Activated CD4-positive, alpha-beta T cell treated with anti-CD3 and anti-CD28 coated beads, Interleukin-2, Interleukin-6, amounts not matched to agents 100 ng/mL and 50 ng/mL, durations not matched to agents 16 hours and 8 hours (primary cell): ENCODE measurements around the gene CSNK2A1.
A peak's percentile ranks its signal among the peaks of the same experiment; 100 is the strongest.

Experiments used
- DNase-seq: peaks from one replicate; pipeline ENCODE4 v3.0.0-alpha.2; 2020

CSNK2A1 gene

GRCh38 chr20:563187-563586 is 19.6 kb upstream of the CSNK2A1 start:
- no peak for DNase-seq

- no peak for DNase-seq
Observed at GRCh38 chr20:562232-562897, 18.8 kb upstream of the CSNK2A1 start.

- DNase-seq, result peak; percentile 70
Observed at GRCh38 chr20:561437-562231, 18.0 kb upstream of the CSNK2A1 start.

- DNase-seq, result no peak
Observed at GRCh38 chr20:560680-561079, 17.1 kb upstream of the CSNK2A1 start.

GRCh38 chr20:558117-558516 is 14.5 kb upstream of the CSNK2A1 start:
- no peak for DNase-seq

GRCh38 chr20:556984-557383 is 13.4 kb upstream of the CSNK2A1 start:
- DNase-seq, result no peak

- no peak for DNase-seq
Observed at GRCh38 chr20:555976-556385, 12.4 kb upstream of the CSNK2A1 start.

- no peak for DNase-seq
Observed at GRCh38 chr20:550611-551010, 7.0 kb upstream of the CSNK2A1 start.

GRCh38 chr20:549722-550496 is 6.3 kb upstream of the CSNK2A1 start:
- DNase-seq, result no peak

- DNase-seq, result no peak
Observed at GRCh38 chr20:548906-549305, 5.3 kb upstream of the CSNK2A1 start.

- no peak for DNase-seq
Observed at GRCh38 chr20:547394-547793, 3.8 kb upstream of the CSNK2A1 start.

GRCh38 chr20:546353-546752 is 2.8 kb upstream of the CSNK2A1 start:
- DNase-seq, result no peak

GRCh38 chr20:544153-544725 is 649 bp upstream of the CSNK2A1 start:
- no peak for DNase-seq

GRCh38 chr20:542777-543368 is 717 bp downstream of the CSNK2A1 start:
- DNase-seq, result peak; percentile 33

- DNase-seq, result no peak
Observed at GRCh38 chr20:540391-541201, 3.0 kb downstream of the CSNK2A1 start.

GRCh38 chr20:539848-540247 is 3.7 kb downstream of the CSNK2A1 start:
- no peak for DNase-seq

GRCh38 chr20:539191-539590 is 4.4 kb downstream of the CSNK2A1 start:
- no peak for DNase-seq

GRCh38 chr20:537983-538382 is 5.6 kb downstream of the CSNK2A1 start:
- no peak for DNase-seq

GRCh38 chr20:536426-537010 is 7.1 kb downstream of the CSNK2A1 start:
- no peak for DNase-seq

- no peak for DNase-seq
Observed at GRCh38 chr20:535958-536357, 7.6 kb downstream of the CSNK2A1 start.

GRCh38 chr20:533526-533925 is 10.1 kb downstream of the CSNK2A1 start:
- DNase-seq, result no peak

- no peak for DNase-seq
Observed at GRCh38 chr20:532530-532929, 11.1 kb downstream of the CSNK2A1 start.
